HepG2 (cell line): Measurements from ENCODE around the gene PWWP2A. TPM values are rescaled to one million over a fixed set of nuclear protein-coding genes. Genes with fewer than 3 reads are reported as not detected.

Experiments used
- CBX1 ChIP-seq: IDR thresholded peaks from one replicate; pipeline ENCODE4 v1.6.1; 2016; ENCODE audit warnings: antibody characterized with exemption, low read depth
- CENPT ChIP-seq: sonication (generic); formaldehyde crosslinking; IDR thresholded peaks from 2 replicates; pipeline ENCODE4 v1.8.0; 2022; ENCODE audit warnings: low read depth, mild to moderate bottlenecking, moderate library complexity, missing genetic modification reagents
- EEA1 ChIP-seq: sonication (generic); formaldehyde crosslinking; IDR thresholded peaks from 2 replicates; pipeline ENCODE4 v1.5.1; 2020; ENCODE audit warnings: mild to moderate bottlenecking, missing genetic modification reagents, borderline replicate concordance
- FOXJ3 ChIP-seq: sonication (generic); formaldehyde crosslinking; IDR thresholded peaks from 2 replicates; pipeline ENCODE4 v1.4.0; 2020; ENCODE audit warnings: missing genetic modification reagents, mild to moderate bottlenecking, borderline replicate concordance
- HDAC2 ChIP-seq: sonication (generic); formaldehyde crosslinking; IDR thresholded peaks from 2 replicates; pipeline ENCODE4 v1.4.0; 2020; ENCODE audit warnings: missing genetic modification reagents
- HMGA1 ChIP-seq: sonication (generic); formaldehyde crosslinking; conservative IDR thresholded peaks from 2 replicates; pipeline ENCODE4 v1.4.0; 2020; ENCODE audit warnings: missing genetic modification reagents
- HNF4A ChIP-seq: sonication (generic); formaldehyde crosslinking; IDR thresholded peaks from 2 replicates; pipeline ENCODE4 v1.4.0; 2020; ENCODE audit warnings: missing genetic modification reagents
- MATR3 ChIP-seq: sonication (generic); formaldehyde crosslinking; IDR thresholded peaks from 2 replicates; pipeline ENCODE4 v1.4.0; 2020; ENCODE audit warnings: missing genetic modification reagents
- PHF21A ChIP-seq: sonication (generic); formaldehyde crosslinking; IDR thresholded peaks from 2 replicates; pipeline ENCODE4 v1.5.0; 2020; ENCODE audit warnings: mild to moderate bottlenecking, missing genetic modification reagents
- PLRG1 ChIP-seq: fragments of 450-650 bp; conservative IDR thresholded peaks from 2 replicates; pipeline ENCODE4 v1.6.1; 2016
- POLR2AphosphoS5 ChIP-seq: IDR thresholded peaks from 2 replicates; pipeline ENCODE4 v1.6.1; 2012; ENCODE audit warnings: low read depth, low read length
- PRMT3 ChIP-seq: sonication (generic); formaldehyde crosslinking; IDR thresholded peaks from 2 replicates; pipeline ENCODE4 v1.8.1; 2022; ENCODE audit warnings: low read depth, mild to moderate bottlenecking, moderate library complexity, missing genetic modification reagents, borderline replicate concordance
- RBAK ChIP-seq: sonication (generic); formaldehyde crosslinking; IDR thresholded peaks from 2 replicates; pipeline ENCODE4 v1.5.1; 2020; ENCODE audit warnings: mild to moderate bottlenecking, missing genetic modification reagents
- SALL2 ChIP-seq: sonication (generic); formaldehyde crosslinking; IDR thresholded peaks from 2 replicates; pipeline ENCODE4 v1.8.1; 2023; ENCODE audit warnings: mild to moderate bottlenecking, missing genetic modification reagents, inconsistent platforms
- TAF1 ChIP-seq: sonication (generic); formaldehyde crosslinking; IDR thresholded peaks from 2 replicates; pipeline ENCODE4 v1.4.0; 2020; ENCODE audit warnings: missing genetic modification reagents
- TBL1XR1 ChIP-seq: fragments of 150-350 bp; IDR thresholded peaks from 2 replicates; pipeline ENCODE4 v1.6.1; 2014; ENCODE audit warnings: borderline replicate concordance, low read length; ENCODE audit not compliant: partially characterized antibody
- TGIF2 ChIP-seq: IDR thresholded peaks from 2 replicates; pipeline ENCODE4 v1.6.1; 2016; ENCODE audit warnings: control low read depth, missing compliant biosample characterization
- TOE1 ChIP-seq: sonication (generic); formaldehyde crosslinking; IDR thresholded peaks from 2 replicates; pipeline ENCODE4 v1.4.0; 2020; ENCODE audit warnings: mild to moderate bottlenecking, missing genetic modification reagents
- ZBTB21 ChIP-seq: sonication (generic); formaldehyde crosslinking; IDR thresholded peaks from 2 replicates; pipeline ENCODE4 v1.4.0; 2020; ENCODE audit warnings: missing genetic modification reagents
- ZNF512B ChIP-seq: sonication (generic); formaldehyde crosslinking; IDR thresholded peaks from 2 replicates; pipeline ENCODE4 v1.5.1; 2020; ENCODE audit warnings: missing genetic modification reagents, mild to moderate bottlenecking, borderline replicate concordance
- ZNF598 ChIP-seq: sonication (generic); formaldehyde crosslinking; IDR thresholded peaks from 2 replicates; pipeline ENCODE4 v1.5.1; 2020; ENCODE audit warnings: mild to moderate bottlenecking, missing genetic modification reagents, borderline replicate concordance
- ZNF629 ChIP-seq: sonication (generic); formaldehyde crosslinking; conservative IDR thresholded peaks from 2 replicates; pipeline ENCODE4 v1.5.0; 2020; ENCODE audit warnings: missing genetic modification reagents
- ZNF709 ChIP-seq: sonication (generic); formaldehyde crosslinking; IDR thresholded peaks from 2 replicates; pipeline ENCODE4 v1.5.0; 2020; ENCODE audit warnings: mild to moderate bottlenecking, missing genetic modification reagents
- ZNF737 ChIP-seq: sonication (generic); formaldehyde crosslinking; IDR thresholded peaks from 2 replicates; pipeline ENCODE4 v1.5.0; 2020; ENCODE audit warnings: missing genetic modification reagents, mild to moderate bottlenecking, borderline replicate concordance
- ZNF816 ChIP-seq: sonication (generic); formaldehyde crosslinking; IDR thresholded peaks from 2 replicates; pipeline ENCODE4 v1.8.0; 2022; ENCODE audit warnings: missing genetic modification reagents, mild to moderate bottlenecking, borderline replicate concordance
- ZXDC ChIP-seq: sonication (generic); formaldehyde crosslinking; IDR thresholded peaks from 2 replicates; pipeline ENCODE4 v1.5.0; 2020; ENCODE audit warnings: mild to moderate bottlenecking, missing genetic modification reagents
- polyA plus RNA-seq, 8 experiments: library from polyadenylated mRNA; depleted of rRNA in 3 of 8; stranded (reverse) in 7 of 8; unstranded in 1 of 8; fragments of >200 nt; fragmentation: Illumina TruSeq in 4 of 8; extraction: Trizol in 4 of 8; gene quantifications; 2 replicates each; pipeline versions ENCODE4 v1.2.1 to v1.2.3, GENCODE V29; 2011 to 2016; ENCODE audit warnings: low read depth in 4 of 8, missing spikeins in 1 of 8, mixed read lengths in 1 of 8; ENCODE audit not compliant: insufficient read depth in 1 of 8
- total RNA-seq, 5 experiments: library from RNA; depleted of rRNA; stranded (reverse); fragments of >200 nt; fragmentation: Illumina TruSeq; extraction: Trizol; gene quantifications; 2 replicates each; pipeline ENCODE4 v1.2.3, GENCODE V29; 2016; ENCODE audit warnings: low read depth in 1 of 5

Gene PWWP2A
- total and polyA plus RNA-seq, 2 of the 13 experiments (the other 11 are each of a cell fraction or from before 2014, with no cell fraction given): 7.3 to 16.9 TPM

- TF ChIP-seq ZXDC (no peak), ZNF598 (CRISPR knock-in tag) (no peak), POLR2AphosphoS5 (no peak), CENPT (CRISPR knock-in tag) (no peak), SALL2 (no peak), HNF4A (CRISPR knock-in tag) (no peak), TOE1 (no peak), TBL1XR1 (no peak), TAF1 (CRISPR knock-in tag) (no peak), HDAC2 (CRISPR knock-in tag) (no peak), ZNF709 (CRISPR knock-in tag) (no peak), ZNF629 (CRISPR knock-in tag) (no peak), PRMT3 (CRISPR knock-in tag) (no peak), ZBTB21 (no peak), PLRG1 (no peak), TGIF2 (CRISPR knock-in tag) (no peak), RBAK (no peak), CBX1 (no peak), PHF21A (no peak), HMGA1 (CRISPR knock-in tag) (no peak), ZNF816 (CRISPR knock-in tag) (no peak), EEA1 (CRISPR knock-in tag) (no peak), FOXJ3 (CRISPR knock-in tag) (no peak), MATR3 (CRISPR knock-in tag) (no peak), ZNF512B (CRISPR knock-in tag) (no peak), ZNF737 (CRISPR knock-in tag) (no peak)
Measured at GRCh38 chr5:160165137-160166068, 46.2 kb upstream of the PWWP2A start (continued).
